Calu3 (cell line): Measurements from ENCODE around the gene CASQ2. TPM values are rescaled to one million over a fixed set of nuclear protein-coding genes. Genes with fewer than 3 reads are reported as not detected.

Experiments used
- BruUV-seq: library from RNA; stranded (reverse); fragments of 400-500 nt; replicated peaks from 2 replicates; lab custom pipeline; 2021; lab: Mats Ljungman, UMichigan
- CTCF ChIA-PET: fragments of 300-600 bp; sonication (Branson Sonifier 250); formaldehyde crosslinking; loops from one replicate; lab custom pipeline; 2022; ENCODE audit warnings: antibody characterized with exemption; lab: Charles Lee
- DNase-seq: peaks from one replicate; pipeline ENCODE4 v3.0.0; 2022
- H3K27ac Mint-ChIP-seq: one replicate; pipeline ENCODE4 v1.8.0; 2022; ENCODE audit warnings: mixed read lengths; ENCODE audit not compliant: unreplicated experiment
- H3K27me3 Mint-ChIP-seq: one replicate; pipeline ENCODE4 v1.8.0; 2022; ENCODE audit warnings: mixed read lengths; ENCODE audit not compliant: unreplicated experiment
- H3K36me3 Mint-ChIP-seq: one replicate; pipeline ENCODE4 v1.8.0; 2022; ENCODE audit warnings: mild to moderate bottlenecking, moderate library complexity, mixed read lengths; ENCODE audit not compliant: insufficient read depth, unreplicated experiment
- H3K4me1 Mint-ChIP-seq: one replicate; pipeline ENCODE4 v1.8.0; 2022; ENCODE audit warnings: mild to moderate bottlenecking, low read depth, mixed read lengths; ENCODE audit not compliant: unreplicated experiment
- H3K4me3 Mint-ChIP-seq: one replicate; pipeline ENCODE4 v1.8.0; 2022; ENCODE audit warnings: mild to moderate bottlenecking, low read depth, moderate library complexity, mixed read lengths; ENCODE audit not compliant: unreplicated experiment
- H3K9me3 Mint-ChIP-seq: one replicate; pipeline ENCODE4 v1.8.0; 2022; ENCODE audit warnings: low read depth, mixed read lengths; ENCODE audit not compliant: unreplicated experiment
- intact Hi-C: fragments of 100-400 bp; cut with micrococcal nuclease; formaldehyde crosslinking; loops from one replicate; pipeline ENCODE4 v1.10.0; 2022; ENCODE audit not compliant: unreplicated experiment
- total RNA-seq: library from RNA; stranded (reverse); gene quantifications from 2 replicates; pipeline ENCODE4 v1.2.3, GENCODE V29; 2022
- TF ChIP-seq, protein P1 (sequence below): fragments of 200-600 bp; IDR thresholded peaks from one replicate; pipeline ENCODE4 v1.8.0; 2022; ENCODE audit warnings: antibody characterized with exemption; ENCODE audit not compliant: unreplicated experiment

CASQ2 gene
- total RNA-seq, 1 experiment from 2014 or later, result not detected

DNA sequence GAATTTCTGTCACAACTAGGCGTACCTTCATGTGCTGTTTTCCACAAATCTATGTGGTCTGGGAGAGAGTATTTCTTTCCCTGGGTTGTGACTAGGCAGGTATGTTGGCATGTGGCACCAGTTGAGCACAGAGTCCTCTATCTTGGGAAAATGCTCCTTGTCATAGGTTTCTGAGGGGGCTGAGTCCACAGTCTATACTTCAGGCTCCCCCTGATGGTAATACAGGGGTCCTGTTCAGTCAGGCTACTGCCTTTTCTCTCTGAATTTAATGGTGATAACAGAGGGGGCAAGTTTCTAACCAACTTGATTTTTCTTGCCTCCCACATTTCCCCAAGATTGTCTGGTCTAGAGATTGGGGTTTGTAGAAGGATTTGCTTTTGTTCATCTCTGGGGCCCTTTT is 90.9 kb downstream of the CASQ2 start:
- H3K36me3 Mint-ChIP-seq, result peaks cover 5% of the 10 kb centered on the region
- no peaks in the 10 kb centered on the region for H3K9me3 Mint-ChIP-seq
- H3K4me3 Mint-ChIP-seq, result no peak overlapping the region
- H3K27me3 Mint-ChIP-seq, result no peaks in the 10 kb centered on the region
- no TSS peak for BruUV-seq
- H3K4me1 Mint-ChIP-seq, result no peaks in the 10 kb centered on the region
- CTCF ChIA-PET, result no interaction called here
- TF ChIP-seq, protein P1, sequence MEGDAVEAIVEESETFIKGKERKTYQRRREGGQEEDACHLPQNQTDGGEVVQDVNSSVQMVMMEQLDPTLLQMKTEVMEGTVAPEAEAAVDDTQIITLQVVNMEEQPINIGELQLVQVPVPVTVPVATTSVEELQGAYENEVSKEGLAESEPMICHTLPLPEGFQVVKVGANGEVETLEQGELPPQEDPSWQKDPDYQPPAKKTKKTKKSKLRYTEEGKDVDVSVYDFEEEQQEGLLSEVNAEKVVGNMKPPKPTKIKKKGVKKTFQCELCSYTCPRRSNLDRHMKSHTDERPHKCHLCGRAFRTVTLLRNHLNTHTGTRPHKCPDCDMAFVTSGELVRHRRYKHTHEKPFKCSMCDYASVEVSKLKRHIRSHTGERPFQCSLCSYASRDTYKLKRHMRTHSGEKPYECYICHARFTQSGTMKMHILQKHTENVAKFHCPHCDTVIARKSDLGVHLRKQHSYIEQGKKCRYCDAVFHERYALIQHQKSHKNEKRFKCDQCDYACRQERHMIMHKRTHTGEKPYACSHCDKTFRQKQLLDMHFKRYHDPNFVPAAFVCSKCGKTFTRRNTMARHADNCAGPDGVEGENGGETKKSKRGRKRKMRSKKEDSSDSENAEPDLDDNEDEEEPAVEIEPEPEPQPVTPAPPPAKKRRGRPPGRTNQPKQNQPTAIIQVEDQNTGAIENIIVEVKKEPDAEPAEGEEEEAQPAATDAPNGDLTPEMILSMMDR, result no peak
- intact Hi-C loops, result no loop called here
- no peak for DNase-seq
- H3K27ac Mint-ChIP-seq, result no peak overlapping the region

DNA sequence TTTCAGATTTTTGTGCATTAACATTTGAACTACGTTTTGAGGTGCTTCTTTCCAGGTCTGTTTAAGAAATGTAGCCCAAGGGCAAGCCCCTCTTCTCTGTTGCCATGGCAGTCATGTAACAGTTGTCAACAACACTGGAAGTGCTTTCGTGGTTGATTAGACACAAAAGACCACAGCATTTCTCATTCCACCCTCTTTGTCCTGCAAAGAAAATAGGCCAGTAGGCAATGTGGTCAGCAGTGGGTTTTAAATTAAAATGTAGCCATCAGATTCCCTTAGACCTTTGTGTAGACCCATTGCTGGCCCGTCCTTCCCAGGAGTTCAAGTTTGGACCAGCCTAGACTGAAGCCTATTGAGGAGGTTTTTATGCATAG is 91.3 kb downstream of the CASQ2 start:
- Mint-ChIP-seq H3K36me3 (peaks cover 5% of the 10 kb centered on the region), H3K4me1 (no peaks in the 10 kb centered on the region), H3K9me3 (no peaks in the 10 kb centered on the region), H3K27me3 (no peaks in the 10 kb centered on the region), H3K27ac (no peak overlapping the region), H3K4me3 (no peak overlapping the region)
- CTCF ChIA-PET, result no interaction called here
- no TSS peak for BruUV-seq
- intact Hi-C loops, result no loop called here
- no peak for DNase-seq
- TF ChIP-seq, protein P1, result no peak

DNA sequence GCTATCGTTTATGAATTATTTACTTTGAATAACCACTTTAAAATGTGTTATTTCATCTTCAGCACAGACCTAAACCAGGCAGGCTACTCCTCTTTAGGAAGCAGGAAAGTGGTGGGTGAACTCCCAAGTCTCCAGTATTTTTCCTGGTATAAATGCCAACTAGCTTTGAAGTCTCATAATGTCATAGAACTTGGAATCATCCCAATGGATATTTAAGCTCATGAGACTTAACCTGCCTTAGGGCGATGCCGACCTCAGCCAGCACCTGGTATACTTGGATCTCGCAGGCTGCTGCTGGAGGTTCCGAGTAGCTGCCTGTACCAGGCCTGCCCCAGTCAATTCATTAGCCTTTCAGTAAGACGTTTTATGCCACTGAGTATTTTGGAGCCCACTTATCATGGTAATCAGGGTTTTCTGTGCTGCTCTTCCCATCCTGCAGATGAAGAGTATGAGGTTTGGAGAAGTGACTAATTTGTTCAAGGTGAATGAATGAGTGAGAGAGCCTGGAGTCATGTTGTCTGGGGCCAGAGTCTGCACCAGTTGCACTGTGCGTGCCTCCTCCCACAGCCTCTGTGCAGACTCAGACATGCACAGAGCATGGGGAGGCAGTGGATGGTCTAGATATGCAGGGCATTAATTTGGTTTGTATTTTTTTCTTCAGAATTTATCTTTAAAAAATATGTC is 91.9 kb downstream of the CASQ2 start:
- H3K4me3 Mint-ChIP-seq, result no peak overlapping the region
- peaks cover 5% of the 10 kb centered on the region for H3K36me3 Mint-ChIP-seq
- no peak for DNase-seq
- H3K9me3 Mint-ChIP-seq, result no peaks in the 10 kb centered on the region
- H3K4me1 Mint-ChIP-seq, result no peaks in the 10 kb centered on the region
- no TSS peak for BruUV-seq
- H3K27me3 Mint-ChIP-seq, result no peaks in the 10 kb centered on the region
- TF ChIP-seq, protein P1, result no peak
- CTCF ChIA-PET, result no interaction called here
- intact Hi-C loops, result no loop called here
- no peak overlapping the region for H3K27ac Mint-ChIP-seq

DNA sequence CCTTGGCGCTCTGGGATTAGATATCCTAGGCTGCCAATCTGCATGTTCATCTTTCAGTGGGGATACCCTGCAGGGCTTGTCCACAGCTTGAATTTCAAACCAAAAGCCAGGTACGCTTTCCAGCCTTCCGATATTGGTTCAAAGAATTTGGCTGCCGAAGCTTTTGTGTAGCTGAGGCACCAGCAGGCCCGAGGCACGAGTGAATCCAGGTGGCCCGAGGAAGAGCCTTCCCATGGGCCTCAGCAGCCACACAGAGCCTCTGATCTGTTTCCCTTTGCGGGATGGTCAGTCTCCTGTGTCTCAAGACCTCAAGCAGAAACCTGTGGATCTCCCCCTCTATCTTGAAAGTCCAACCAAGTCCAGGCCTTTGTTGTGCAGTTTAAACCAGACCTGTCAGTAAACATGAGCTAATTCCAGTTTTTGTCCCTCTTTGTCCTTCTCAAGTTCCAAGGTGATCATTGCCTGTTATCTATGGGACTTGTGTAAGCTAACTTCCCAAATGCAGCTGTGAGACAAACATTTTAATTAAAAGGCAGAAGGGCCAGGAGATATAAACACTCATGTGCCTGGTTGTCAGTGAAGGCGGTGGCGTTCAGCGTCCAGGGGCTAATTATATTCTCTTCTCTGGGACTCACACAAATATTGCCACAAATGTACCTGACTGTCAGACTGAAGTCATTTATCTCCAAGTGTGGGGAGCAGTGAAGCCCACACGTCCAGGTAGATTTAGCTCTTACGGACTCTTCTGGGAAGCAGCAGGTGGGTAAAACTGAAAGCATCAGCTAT is 96.1 kb downstream of the CASQ2 start:
- H3K4me3 Mint-ChIP-seq, result no peak overlapping the region
- no peaks in the 10 kb centered on the region for H3K36me3 Mint-ChIP-seq
- peaks cover 31% of the 10 kb centered on the region for H3K4me1 Mint-ChIP-seq
- no peak for DNase-seq
- no peak overlapping the region for H3K27ac Mint-ChIP-seq
- no peaks in the 10 kb centered on the region for H3K9me3 Mint-ChIP-seq
- CTCF ChIA-PET, result no interaction called here
- H3K27me3 Mint-ChIP-seq, result no peaks in the 10 kb centered on the region
- intact Hi-C loops, result no loop called here
- TF ChIP-seq, protein P1, result no peak
- no TSS peak for BruUV-seq
